ENCODE data around the gene PGA5. TPM values are rescaled to one million over a fixed set of nuclear protein-coding genes. Genes with fewer than 3 reads are reported as not detected.

Gene PGA5
- polyA plus RNA-seq, 1 experiment, result 2.1 TPM

DNA sequence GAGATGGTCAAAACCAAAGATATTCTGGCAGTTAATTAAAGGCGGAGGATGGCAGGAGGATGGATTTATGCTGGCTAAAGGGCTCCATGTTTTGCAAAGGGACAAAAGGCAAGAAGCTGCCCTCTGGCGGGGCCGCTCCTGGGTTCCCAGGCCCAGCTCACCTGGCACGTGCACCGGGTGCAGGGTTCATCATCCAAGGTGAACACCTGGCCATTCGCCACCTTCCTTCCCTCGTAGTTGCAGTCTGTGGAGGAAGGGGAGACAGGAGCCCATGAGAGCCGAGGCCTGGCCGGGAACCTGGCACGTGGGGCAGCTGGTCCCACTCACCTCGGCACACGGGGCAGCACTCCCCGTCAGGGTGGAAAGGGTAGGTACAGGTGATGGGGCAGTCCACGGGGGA, 23.8 kb downstream of the PGA5 start:
- Histone ChIP-seq H3K27ac (ENCODE audit: low read depth, low read length) (no peak overlapping the region), H3K9me3 (ENCODE audit: control insufficient read depth, insufficient read depth, low read length) (no peaks in the 10 kb centered on the region), H3K4me3 (ENCODE audit: low read depth, low read length) (no peak overlapping the region), H3K27me3 (ENCODE audit: control insufficient read depth, insufficient read depth, low read length) (no peaks in the 10 kb centered on the region)
- TF ChIP-seq, protein P1, sequence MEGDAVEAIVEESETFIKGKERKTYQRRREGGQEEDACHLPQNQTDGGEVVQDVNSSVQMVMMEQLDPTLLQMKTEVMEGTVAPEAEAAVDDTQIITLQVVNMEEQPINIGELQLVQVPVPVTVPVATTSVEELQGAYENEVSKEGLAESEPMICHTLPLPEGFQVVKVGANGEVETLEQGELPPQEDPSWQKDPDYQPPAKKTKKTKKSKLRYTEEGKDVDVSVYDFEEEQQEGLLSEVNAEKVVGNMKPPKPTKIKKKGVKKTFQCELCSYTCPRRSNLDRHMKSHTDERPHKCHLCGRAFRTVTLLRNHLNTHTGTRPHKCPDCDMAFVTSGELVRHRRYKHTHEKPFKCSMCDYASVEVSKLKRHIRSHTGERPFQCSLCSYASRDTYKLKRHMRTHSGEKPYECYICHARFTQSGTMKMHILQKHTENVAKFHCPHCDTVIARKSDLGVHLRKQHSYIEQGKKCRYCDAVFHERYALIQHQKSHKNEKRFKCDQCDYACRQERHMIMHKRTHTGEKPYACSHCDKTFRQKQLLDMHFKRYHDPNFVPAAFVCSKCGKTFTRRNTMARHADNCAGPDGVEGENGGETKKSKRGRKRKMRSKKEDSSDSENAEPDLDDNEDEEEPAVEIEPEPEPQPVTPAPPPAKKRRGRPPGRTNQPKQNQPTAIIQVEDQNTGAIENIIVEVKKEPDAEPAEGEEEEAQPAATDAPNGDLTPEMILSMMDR (IDR thresholded peaks at IDR 0.05; ENCODE audit: low read depth, low read length), result no peak
- CTCF ChIA-PET, result interaction anchor here (3.7 kb wide), 1 partner anchor 11 kb away, joined by 17 read pairs; no protein-coding TSS in a partner anchor
- DNase-seq (ENCODE audit: low read depth, low spot score), result no peak
- POLR2A ChIA-PET, result no interaction called here

DNA sequence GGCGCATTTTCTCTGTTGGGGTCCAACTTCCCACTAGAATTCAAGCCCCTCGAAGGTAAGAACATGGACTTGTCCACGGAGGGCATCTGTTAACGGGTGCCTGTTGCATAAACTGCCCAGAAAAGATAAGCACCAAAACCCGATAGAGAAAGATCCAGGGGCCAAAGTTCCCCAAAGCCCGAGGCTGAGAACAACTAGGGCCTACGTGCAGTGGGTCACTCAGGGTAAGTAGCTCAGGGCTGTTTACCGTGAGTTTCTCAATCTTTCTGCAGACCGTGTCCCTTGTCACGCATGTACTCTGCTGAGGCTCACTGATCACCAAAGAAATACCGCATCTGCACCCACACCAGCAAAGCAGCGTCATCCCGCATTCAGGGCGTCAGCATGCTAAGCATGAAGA, 24.4 kb downstream of the PGA5 start:
- Histone ChIP-seq H3K27ac (ENCODE audit: low read depth, low read length) (no peak overlapping the region), H3K4me3 (ENCODE audit: low read depth, low read length) (no peak overlapping the region), H3K27me3 (ENCODE audit: control insufficient read depth, insufficient read depth, low read length) (no peaks in the 10 kb centered on the region), H3K9me3 (ENCODE audit: control insufficient read depth, insufficient read depth, low read length) (no peaks in the 10 kb centered on the region; the same call in 1 of the 2 replicates)
- DNase-seq (ENCODE audit: low read depth, low spot score), result no peak
- CTCF ChIA-PET, result interaction anchor here (0.8 to 3.7 kb wide), 3 partner anchors 11 to 120 kb away, joined by 3 to 17 read pairs (median 3); no protein-coding TSS in a partner anchor
- TF ChIP-seq, protein P1 (IDR thresholded peaks at IDR 0.05; ENCODE audit: low read depth, low read length), result no peak
- POLR2A ChIA-PET, result no interaction called here

DNA sequence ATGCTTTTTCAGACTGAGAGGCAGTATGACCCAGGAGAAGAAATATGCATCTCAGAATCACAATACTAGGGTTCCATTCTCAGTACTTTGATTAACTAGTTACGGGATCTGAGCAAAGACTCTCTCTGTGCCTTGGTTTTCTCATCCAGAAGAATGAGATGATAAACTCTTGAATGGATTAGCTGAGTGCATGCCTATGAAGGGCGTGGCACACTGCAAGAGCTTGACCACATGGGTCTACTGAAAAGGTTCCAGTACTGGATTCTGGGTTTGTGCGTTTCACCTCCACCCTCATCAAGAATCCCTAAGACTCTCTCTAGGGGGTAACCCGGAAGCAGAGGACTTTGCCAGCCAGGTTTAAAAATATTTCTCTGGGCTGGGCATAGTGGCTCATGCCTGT, 25.6 kb downstream of the PGA5 start:
- DNase-seq (ENCODE audit: low read depth, low spot score), result no peak

DNA sequence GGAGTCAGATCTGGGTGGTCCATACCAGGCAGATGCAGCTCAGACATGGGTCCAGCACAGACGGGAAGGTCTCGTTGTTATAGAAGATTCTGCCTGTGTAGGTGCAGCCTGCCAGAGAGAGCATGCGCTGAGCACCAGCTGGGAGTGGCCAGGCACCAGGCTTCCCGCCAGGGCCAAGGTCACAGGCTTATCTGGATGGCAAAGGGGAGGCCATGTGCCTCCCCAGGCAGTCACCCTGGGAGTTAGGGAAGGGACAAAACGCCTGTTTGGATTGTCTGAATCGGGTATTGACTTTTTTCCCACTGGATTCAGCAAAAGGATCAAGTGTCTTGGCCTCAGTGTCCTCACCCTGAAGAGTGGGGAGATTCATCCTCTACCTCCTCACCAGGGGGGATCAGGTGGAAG, 26.5 kb downstream of the PGA5 start:
- Histone ChIP-seq H3K27me3 (ENCODE audit: control insufficient read depth, insufficient read depth, low read length) (no peaks in the 10 kb centered on the region), H3K4me3 (ENCODE audit: low read depth, low read length) (no peak overlapping the region), H3K27ac (ENCODE audit: low read depth, low read length) (no peak overlapping the region), H3K9me3 (ENCODE audit: control insufficient read depth, insufficient read depth, low read length) (no peaks in the 10 kb centered on the region; the same call in 1 of the 2 replicates)
- POLR2A ChIA-PET, result no interaction called here
- no peak for DNase-seq (ENCODE audit: low read depth, low spot score)
- TF ChIP-seq, protein P1 (IDR thresholded peaks at IDR 0.05; ENCODE audit: low read depth, low read length), result no peak
- CTCF ChIA-PET, result interaction anchor here (3.7 kb wide), 1 partner anchor 13 kb away, joined by 17 read pairs; no protein-coding TSS in a partner anchor

More for the DNA sequence above, 25.6 kb downstream of the PGA5 start:
- Histone ChIP-seq H3K9me3 (ENCODE audit: control insufficient read depth, insufficient read depth, low read length) (no peaks in the 10 kb centered on the region; the same call in 1 of the 2 replicates), H3K27ac (ENCODE audit: low read depth, low read length) (no peak overlapping the region), H3K27me3 (ENCODE audit: control insufficient read depth, insufficient read depth, low read length) (no peaks in the 10 kb centered on the region), H3K4me3 (ENCODE audit: low read depth, low read length) (no peak overlapping the region)
- POLR2A ChIA-PET, result no interaction called here
- TF ChIP-seq, protein P1 (IDR thresholded peaks at IDR 0.05; ENCODE audit: low read depth, low read length), result no peak
- CTCF ChIA-PET, result interaction anchor here (1.1 to 3.7 kb wide), 2 partner anchors 12 to 15 kb away, joined by 3 to 17 read pairs; no protein-coding TSS in a partner anchor

DNA sequence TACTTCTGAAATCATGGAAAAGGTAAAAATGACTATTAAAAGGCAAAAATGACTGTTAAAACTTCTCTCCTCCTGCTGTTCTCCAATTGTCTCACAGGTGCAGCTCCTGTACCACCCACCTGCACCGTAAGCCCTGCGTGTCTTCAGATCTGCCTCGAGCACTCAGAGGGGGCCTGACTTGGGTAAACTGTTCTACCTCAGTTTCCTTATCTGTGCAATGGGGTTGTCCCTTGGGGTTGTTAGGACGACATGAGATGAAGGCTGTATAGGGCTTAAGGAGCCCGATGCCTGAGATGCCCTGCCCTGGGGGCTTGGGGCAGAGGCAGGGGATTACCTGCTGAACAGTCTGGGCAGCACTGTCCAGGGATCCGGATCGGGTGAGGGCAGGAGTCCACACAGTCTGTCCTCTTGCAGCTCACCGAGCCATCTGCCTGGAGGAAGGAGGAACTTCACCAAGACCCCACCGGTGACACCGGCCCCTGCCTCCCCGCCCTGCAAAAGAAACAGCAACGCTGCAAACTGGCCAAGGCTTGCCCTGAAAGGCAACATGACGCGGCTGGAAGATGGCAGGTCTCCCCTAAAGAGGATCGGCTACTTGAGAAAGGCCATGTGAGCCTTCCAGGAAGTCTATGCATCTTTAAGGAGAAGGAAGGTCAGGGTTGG, 27.7 kb downstream of the PGA5 start:
- Histone ChIP-seq H3K27me3 (ENCODE audit: control insufficient read depth, insufficient read depth, low read length) (no peaks in the 10 kb centered on the region), H3K27ac (ENCODE audit: low read depth, low read length) (no peak overlapping the region), H3K4me3 (ENCODE audit: low read depth, low read length) (no peak overlapping the region), H3K9me3 (ENCODE audit: control insufficient read depth, insufficient read depth, low read length) (no peaks in the 10 kb centered on the region; the same call in 1 of the 2 replicates)
- POLR2A ChIA-PET, result no interaction called here
- CTCF ChIA-PET, result no interaction called here
- DNase-seq (ENCODE audit: low read depth, low spot score), result no peak
- TF ChIP-seq, protein P1 (IDR thresholded peaks at IDR 0.05; ENCODE audit: low read depth, low read length), result no peak
